Panc1 (cell line): ENCODE results near the gene FBXO42. TPM values are rescaled to one million over a fixed set of nuclear protein-coding genes. Genes with fewer than 3 reads are reported as not detected.

Source experiments
- ATAC-seq: fragments of 200-7000 bp; cut with Tn5 transposase; 2 replicates; pipeline ENCODE4 v1.9.1; 2020; ENCODE audit warnings: mild to moderate bottlenecking, moderate library complexity
- BruUV-seq: library from RNA; stranded (reverse); fragments of 400-500 nt; replicated peaks from 2 replicates; lab custom pipeline; 2021; lab: Mats Ljungman, UMichigan
- CTCF ChIA-PET: fragments of 300-600 bp; sonication (Branson Sonifier 250); formaldehyde crosslinking; loops from one replicate; lab custom pipeline; 2022; ENCODE audit warnings: antibody characterized with exemption; lab: Charles Lee
- POLR2A ChIA-PET: fragments of 300-600 bp; sonication (Branson Sonifier 250); formaldehyde crosslinking; loops from one replicate; lab custom pipeline; 2022; ENCODE audit warnings: antibody characterized with exemption; lab: Charles Lee
- DNase-seq: peaks from one replicate; pipeline ENCODE4 v3.0.0-alpha.2; 2010; ENCODE audit warnings: low read depth, low spot score
- H3K27ac ChIP-seq: 2 replicates; pipeline ENCODE4 v1.5.1; 2011; ENCODE audit warnings: mild to moderate bottlenecking, low read length, inconsistent platforms
- H3K27me3 ChIP-seq: fragments of 200-500 bp; sonication (Bioruptor generic); 2 replicates; pipeline ENCODE4 v1.6.0; 2014; ENCODE audit warnings: low read length, inconsistent platforms; ENCODE audit not compliant: control insufficient read depth, insufficient read depth
- H3K36me3 ChIP-seq: fragments of 200-500 bp; sonication (Bioruptor generic); 2 replicates; pipeline ENCODE4 v1.5.1; 2014; ENCODE audit warnings: inconsistent platforms, mild to moderate bottlenecking, low read length, moderate library complexity; ENCODE audit not compliant: control insufficient read depth, insufficient read depth
- H3K4me1 ChIP-seq: 2 replicates; pipeline ENCODE4 v1.5.1; 2011; ENCODE audit warnings: inconsistent platforms, mild to moderate bottlenecking, low read length, moderate library complexity; ENCODE audit not compliant: control insufficient read depth, insufficient read depth
- H3K4me3 ChIP-seq, 2 experiments: 2 replicates each; pipeline ENCODE4 v1.5.1; 2011 to 2012; ENCODE audit warnings: low read depth in 2 of 2, low read length in 2 of 2, mild to moderate bottlenecking in 2 of 2, inconsistent platforms in 1 of 2, moderate library complexity in 1 of 2
- H3K9me3 ChIP-seq: fragments of 200-500 bp; sonication (Bioruptor generic); 2 replicates; pipeline ENCODE4 v1.5.1; 2014; ENCODE audit warnings: low read depth, mild to moderate bottlenecking, inconsistent platforms, low read length, moderate library complexity; ENCODE audit not compliant: control insufficient read depth, insufficient read depth
- POLR2AphosphoS5 ChIP-seq: IDR thresholded peaks from 2 replicates; pipeline ENCODE4 v1.6.1; 2012; ENCODE audit warnings: mild to moderate bottlenecking, low read depth, low read length, moderate library complexity
- TCF7L2 ChIP-seq: IDR thresholded peaks from 2 replicates; pipeline ENCODE4 v1.6.1; 2011; ENCODE audit warnings: mild to moderate bottlenecking, low read depth, low read length, inconsistent platforms
- in situ Hi-C: cut with HindIII; loops from 2 replicates; pipeline ENCODE4 v1.10.0; 2016; ENCODE audit warnings: low sequenced_read_pairs, low pct_unique_long_range_greater_than_20kb
- intact Hi-C: fragments of 100-400 bp; cut with micrococcal nuclease; formaldehyde crosslinking; loops from one replicate; pipeline ENCODE4 v1.10.0; 2022; ENCODE audit not compliant: unreplicated experiment
- total RNA-seq: library from RNA; stranded (reverse); gene quantifications from one replicate; pipeline ENCODE4 v1.2.1, GENCODE V29; 2021; ENCODE audit not compliant: unreplicated experiment
- TF ChIP-seq, protein P1 (sequence below), 2 experiments: IDR thresholded peaks; 2 replicates each; pipeline ENCODE4 v1.6.1; 2011 to 2012; ENCODE audit warnings: low read depth in 2 of 2, control low read depth in 1 of 2, low read length in 1 of 2, mild to moderate bottlenecking in 1 of 2, moderate library complexity in 1 of 2; ENCODE audit not compliant: insufficient read depth in 1 of 2
- TF ChIP-seq, protein P2 (sequence below): fragments of 450-650 bp; IDR thresholded peaks from 2 replicates; pipeline ENCODE4 v1.5.1; 2017; ENCODE audit warnings: mild to moderate bottlenecking

The FBXO42 gene
- total RNA-seq, 1 experiment from 2014 or later = 25.7 TPM

DNA sequence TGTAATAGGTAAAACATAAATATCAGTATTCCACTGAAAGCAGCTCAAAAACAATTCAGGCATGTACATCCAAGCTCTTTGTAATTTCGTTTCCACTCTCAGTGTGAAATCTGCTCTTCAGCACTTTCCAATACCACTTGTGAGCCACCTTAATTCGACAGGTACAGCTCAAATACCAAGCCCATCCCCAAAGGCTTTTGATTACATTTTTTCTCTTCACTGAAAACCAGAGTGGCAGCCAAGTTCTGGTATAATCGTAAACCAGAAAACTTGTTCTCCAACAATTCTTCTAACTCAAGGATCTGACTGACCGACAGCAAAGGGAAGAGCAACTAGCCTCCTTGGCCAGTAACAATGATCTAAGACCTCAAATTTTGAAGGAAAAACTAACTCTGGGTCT is 36.8 kb downstream of the FBXO42 start:
- H3K27me3 ChIP-seq = no peaks in the 10 kb centered on the region
- no peaks in the 10 kb centered on the region for H3K4me1 ChIP-seq
- POLR2A ChIA-PET = no interaction called here
- intact Hi-C loops = no loop called here
- H3K9me3 ChIP-seq = no peaks in the 10 kb centered on the region
- in situ Hi-C loops = no loop called here
- DNase-seq (no peak), ATAC-seq (no peak)
- TF ChIP-seq POLR2AphosphoS5 = no peak
- CTCF ChIA-PET = no interaction called here
- no peak overlapping the region for H3K27ac ChIP-seq
- no peaks in the 10 kb centered on the region for H3K36me3 ChIP-seq
- no TSS peak for BruUV-seq
- no peak overlapping the region for H3K4me3 ChIP-seq

DNA sequence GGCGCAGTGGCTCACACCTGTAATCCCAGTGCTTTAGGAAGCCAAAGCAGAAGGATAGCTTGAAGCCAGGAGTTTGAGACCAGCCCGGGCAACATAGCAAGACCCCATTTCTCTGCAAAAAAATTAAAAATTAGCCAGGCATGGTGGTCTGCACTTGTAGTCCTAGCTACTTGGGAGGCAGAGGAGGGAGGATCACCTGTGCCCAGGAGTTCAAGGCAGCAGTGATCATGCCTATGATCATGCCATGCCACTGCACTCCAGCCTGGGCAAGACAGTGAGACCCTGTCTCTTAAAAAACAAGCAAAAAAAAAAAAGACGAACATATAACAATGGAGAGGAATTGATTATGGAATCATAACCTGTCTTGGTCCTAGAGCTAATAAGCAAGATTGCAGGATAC is 45.1 kb downstream of the FBXO42 start:
- ATAC-seq = no peak

More for the DNA sequence above, 45.1 kb downstream of the FBXO42 start:
- Histone ChIP-seq H3K4me1 (no peaks in the 10 kb centered on the region), H3K27me3 (no peaks in the 10 kb centered on the region), H3K4me3 (no peak overlapping the region), H3K9me3 (no peaks in the 10 kb centered on the region), H3K27ac (no peak overlapping the region), H3K36me3 (0 out of 2 replicates have a peak, but pooled peaks cover 2% of the 10 kb centered on the region)
- BruUV-seq = no TSS peak
- no peak for DNase-seq
- intact Hi-C loops (no loop called here), in situ Hi-C loops (no loop called here)
- TF ChIP-seq, protein P1, sequence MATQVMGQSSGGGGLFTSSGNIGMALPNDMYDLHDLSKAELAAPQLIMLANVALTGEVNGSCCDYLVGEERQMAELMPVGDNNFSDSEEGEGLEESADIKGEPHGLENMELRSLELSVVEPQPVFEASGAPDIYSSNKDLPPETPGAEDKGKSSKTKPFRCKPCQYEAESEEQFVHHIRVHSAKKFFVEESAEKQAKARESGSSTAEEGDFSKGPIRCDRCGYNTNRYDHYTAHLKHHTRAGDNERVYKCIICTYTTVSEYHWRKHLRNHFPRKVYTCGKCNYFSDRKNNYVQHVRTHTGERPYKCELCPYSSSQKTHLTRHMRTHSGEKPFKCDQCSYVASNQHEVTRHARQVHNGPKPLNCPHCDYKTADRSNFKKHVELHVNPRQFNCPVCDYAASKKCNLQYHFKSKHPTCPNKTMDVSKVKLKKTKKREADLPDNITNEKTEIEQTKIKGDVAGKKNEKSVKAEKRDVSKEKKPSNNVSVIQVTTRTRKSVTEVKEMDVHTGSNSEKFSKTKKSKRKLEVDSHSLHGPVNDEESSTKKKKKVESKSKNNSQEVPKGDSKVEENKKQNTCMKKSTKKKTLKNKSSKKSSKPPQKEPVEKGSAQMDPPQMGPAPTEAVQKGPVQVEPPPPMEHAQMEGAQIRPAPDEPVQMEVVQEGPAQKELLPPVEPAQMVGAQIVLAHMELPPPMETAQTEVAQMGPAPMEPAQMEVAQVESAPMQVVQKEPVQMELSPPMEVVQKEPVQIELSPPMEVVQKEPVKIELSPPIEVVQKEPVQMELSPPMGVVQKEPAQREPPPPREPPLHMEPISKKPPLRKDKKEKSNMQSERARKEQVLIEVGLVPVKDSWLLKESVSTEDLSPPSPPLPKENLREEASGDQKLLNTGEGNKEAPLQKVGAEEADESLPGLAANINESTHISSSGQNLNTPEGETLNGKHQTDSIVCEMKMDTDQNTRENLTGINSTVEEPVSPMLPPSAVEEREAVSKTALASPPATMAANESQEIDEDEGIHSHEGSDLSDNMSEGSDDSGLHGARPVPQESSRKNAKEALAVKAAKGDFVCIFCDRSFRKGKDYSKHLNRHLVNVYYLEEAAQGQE (IDR thresholded peaks at IDR 0.05; ENCODE audit: insufficient read depth in 1 of 2, low read depth in 2 of 2, low read length in 1 of 2) = no peak
- TF ChIP-seq, protein P2, sequence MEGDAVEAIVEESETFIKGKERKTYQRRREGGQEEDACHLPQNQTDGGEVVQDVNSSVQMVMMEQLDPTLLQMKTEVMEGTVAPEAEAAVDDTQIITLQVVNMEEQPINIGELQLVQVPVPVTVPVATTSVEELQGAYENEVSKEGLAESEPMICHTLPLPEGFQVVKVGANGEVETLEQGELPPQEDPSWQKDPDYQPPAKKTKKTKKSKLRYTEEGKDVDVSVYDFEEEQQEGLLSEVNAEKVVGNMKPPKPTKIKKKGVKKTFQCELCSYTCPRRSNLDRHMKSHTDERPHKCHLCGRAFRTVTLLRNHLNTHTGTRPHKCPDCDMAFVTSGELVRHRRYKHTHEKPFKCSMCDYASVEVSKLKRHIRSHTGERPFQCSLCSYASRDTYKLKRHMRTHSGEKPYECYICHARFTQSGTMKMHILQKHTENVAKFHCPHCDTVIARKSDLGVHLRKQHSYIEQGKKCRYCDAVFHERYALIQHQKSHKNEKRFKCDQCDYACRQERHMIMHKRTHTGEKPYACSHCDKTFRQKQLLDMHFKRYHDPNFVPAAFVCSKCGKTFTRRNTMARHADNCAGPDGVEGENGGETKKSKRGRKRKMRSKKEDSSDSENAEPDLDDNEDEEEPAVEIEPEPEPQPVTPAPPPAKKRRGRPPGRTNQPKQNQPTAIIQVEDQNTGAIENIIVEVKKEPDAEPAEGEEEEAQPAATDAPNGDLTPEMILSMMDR = no peak
- TF ChIP-seq TCF7L2 = no peak
- POLR2A ChIA-PET = no interaction called here
- CTCF ChIA-PET = no interaction called here
